ENCODE measurements around the gene SH3BP2.

SH3BP2 gene

GRCh38 chr4:2788532-2789103, 4.3 kb upstream of the SH3BP2 start:
- H3K4me3 ChIP-seq (ENCODE audit: low read depth, low read length), result no peak overlapping the region
- no peak overlapping the region for H3K23ac ChIP-seq (ENCODE audit: low read length)
- H2BK12ac ChIP-seq (ENCODE audit: low read length), result no peak overlapping the region
- H3K9ac ChIP-seq (ENCODE audit: low read length), result no peak overlapping the region
- no peak overlapping the region for H4K91ac ChIP-seq (ENCODE audit: low read depth, low read length)
- no peak overlapping the region for H2BK120ac ChIP-seq (ENCODE audit: insufficient read depth, low read length, poor library complexity)
- DNase-seq, result no peak
- no peak overlapping the region for H2BK5ac ChIP-seq (ENCODE audit: low read depth, low read length, poor library complexity)
- H2AFZ ChIP-seq (ENCODE audit: insufficient read depth, low read length, poor library complexity), result no peak overlapping the region
- peaks cover 5% of the 10 kb centered on the region for H3K9me3 ChIP-seq (ENCODE audit: insufficient read depth, low read depth, low read length)
- no peaks in the 10 kb centered on the region for H3K79me2 ChIP-seq (ENCODE audit: control insufficient read depth, insufficient read depth, low read length, poor library complexity)
- H4K12ac ChIP-seq (ENCODE audit: low read depth, low read length), result no peak overlapping the region
- no peak overlapping the region for H3K18ac ChIP-seq (ENCODE audit: low read length)
- H3K27me3 ChIP-seq (ENCODE audit: insufficient read depth, low read length), result no peaks in the 10 kb centered on the region
- no peak overlapping the region for H4K8ac ChIP-seq (ENCODE audit: low read depth, low read length)
- peaks cover 0 to 2% of the 10 kb centered on the region in 2 experiments for H3K4me1 ChIP-seq (ENCODE audit: control insufficient read depth in 1 of 2, insufficient read depth in 2 of 2, low read length in 2 of 2)
- H3K14ac ChIP-seq (ENCODE audit: low read length), result no peak overlapping the region
- H3K36me3 ChIP-seq (ENCODE audit: control insufficient read depth in 1 of 2, insufficient read depth in 2 of 2, low read length in 2 of 2), result no peaks in the 10 kb centered on the region
- WGBS (ENCODE audit: extremely low coverage, insufficient coverage, insufficient read length), result no CpG with 5 or more reads among the region's 4 CpGs
- no peak overlapping the region for H2AK5ac ChIP-seq (ENCODE audit: low read length)
- no peak overlapping the region for H3K27ac ChIP-seq (ENCODE audit: low read depth, low read length)
- H3K79me1 ChIP-seq (ENCODE audit: low read length), result no peaks in the 10 kb centered on the region
- no peak overlapping the region for H3K4ac ChIP-seq (ENCODE audit: low read depth, low read length)
- H3K4me2 ChIP-seq (ENCODE audit: low read length), result no peak overlapping the region

- H3K14ac ChIP-seq (ENCODE audit: low read length), result no peak overlapping the region
- no peak overlapping the region for H2BK120ac ChIP-seq (ENCODE audit: insufficient read depth, low read length, poor library complexity)
- H4K91ac ChIP-seq (ENCODE audit: low read depth, low read length), result no peak overlapping the region
- H2BK5ac ChIP-seq (ENCODE audit: low read depth, low read length, poor library complexity), result no peak overlapping the region
- no peak overlapping the region for H4K8ac ChIP-seq (ENCODE audit: low read depth, low read length)
- H3K23ac ChIP-seq (ENCODE audit: low read length), result no peak overlapping the region
- no peak overlapping the region for H2AFZ ChIP-seq (ENCODE audit: insufficient read depth, low read length, poor library complexity)
- H3K9ac ChIP-seq (ENCODE audit: low read length), result no peak overlapping the region
- no peak overlapping the region for H3K27ac ChIP-seq (ENCODE audit: low read depth, low read length)
- peaks cover 1% of the 10 kb centered on the region for H3K79me1 ChIP-seq (ENCODE audit: low read length)
- H3K27me3 ChIP-seq (ENCODE audit: insufficient read depth, low read length), result no peaks in the 10 kb centered on the region
- no peak overlapping the region for H3K4me3 ChIP-seq (ENCODE audit: low read depth, low read length)
- H3K18ac ChIP-seq (ENCODE audit: low read length), result no peak overlapping the region
- H2AK5ac ChIP-seq (ENCODE audit: low read length), result no peak overlapping the region
- peaks cover 3 to 8% of the 10 kb centered on the region in 2 experiments for H3K4me1 ChIP-seq (ENCODE audit: control insufficient read depth in 1 of 2, insufficient read depth in 2 of 2, low read length in 2 of 2)
- no peaks in the 10 kb centered on the region for H3K79me2 ChIP-seq (ENCODE audit: control insufficient read depth, insufficient read depth, low read length, poor library complexity)
- no peak overlapping the region for H2BK12ac ChIP-seq (ENCODE audit: low read length)
- no peak overlapping the region for H3K4me2 ChIP-seq (ENCODE audit: low read length)
- WGBS (ENCODE audit: extremely low coverage, insufficient coverage, insufficient read length), result no CpG with 5 or more reads among the region's 5 CpGs
- H3K4ac ChIP-seq (ENCODE audit: low read depth, low read length), result no peak overlapping the region
- no peak overlapping the region for H4K12ac ChIP-seq (ENCODE audit: low read depth, low read length)
- H3K9me3 ChIP-seq (ENCODE audit: insufficient read depth, low read depth, low read length), result peaks cover 5% of the 10 kb centered on the region
- no peaks in the 10 kb centered on the region for H3K36me3 ChIP-seq (ENCODE audit: control insufficient read depth in 1 of 2, insufficient read depth in 2 of 2, low read length in 2 of 2)
- DNase-seq, result no peak
Observed at GRCh38 chr4:2789351-2789750, 3.5 kb upstream of the SH3BP2 start.

- Histone ChIP-seq H4K12ac (ENCODE audit: low read depth, low read length) (no peak overlapping the region), H3K9me3 (ENCODE audit: insufficient read depth, low read depth, low read length) (peaks cover 5% of the 10 kb centered on the region)
Observed at GRCh38 chr4:2789793-2790582, 2.9 kb upstream of the SH3BP2 start.

GRCh38 chr4:2790583-2791517, 2.0 kb upstream of the SH3BP2 start:
- H3K4me3 ChIP-seq (ENCODE audit: low read depth, low read length), result no peak overlapping the region
- WGBS (ENCODE audit: extremely low coverage, insufficient coverage, insufficient read length), result no CpG with 5 or more reads among the region's 19 CpGs
- no peak overlapping the region for H3K18ac ChIP-seq (ENCODE audit: low read length)
- peaks cover 13 to 22% of the 10 kb centered on the region in 2 experiments for H3K4me1 ChIP-seq (ENCODE audit: control insufficient read depth in 1 of 2, insufficient read depth in 2 of 2, low read length in 2 of 2)
- no peak overlapping the region for H3K9ac ChIP-seq (ENCODE audit: low read length)
- no peak overlapping the region for H2BK120ac ChIP-seq (ENCODE audit: insufficient read depth, low read length, poor library complexity)
- H2AK5ac ChIP-seq (ENCODE audit: low read length), result no peak overlapping the region
- H3K14ac ChIP-seq (ENCODE audit: low read length), result no peak overlapping the region
- H3K79me1 ChIP-seq (ENCODE audit: low read length), result peaks cover 9% of the 10 kb centered on the region
- H2BK5ac ChIP-seq (ENCODE audit: low read depth, low read length, poor library complexity), result no peak overlapping the region
- H3K27me3 ChIP-seq (ENCODE audit: insufficient read depth, low read length), result no peaks in the 10 kb centered on the region
- no peak overlapping the region for H4K12ac ChIP-seq (ENCODE audit: low read depth, low read length)
- no peak overlapping the region for H4K91ac ChIP-seq (ENCODE audit: low read depth, low read length)
- peak in 1 of 2 donors; percentile 35 for DNase-seq
- no peak overlapping the region for H4K8ac ChIP-seq (ENCODE audit: low read depth, low read length)
- no peak overlapping the region for H3K23ac ChIP-seq (ENCODE audit: low read length)
- no peak overlapping the region for H2BK12ac ChIP-seq (ENCODE audit: low read length)
- no peak overlapping the region for H3K4ac ChIP-seq (ENCODE audit: low read depth, low read length)
- no peak overlapping the region for H3K27ac ChIP-seq (ENCODE audit: low read depth, low read length)
- H2AFZ ChIP-seq (ENCODE audit: insufficient read depth, low read length, poor library complexity), result no peak overlapping the region
- H3K79me2 ChIP-seq (ENCODE audit: control insufficient read depth, insufficient read depth, low read length, poor library complexity), result no peaks in the 10 kb centered on the region
- peaks cover 5% of the 10 kb centered on the region for H3K9me3 ChIP-seq (ENCODE audit: insufficient read depth, low read depth, low read length)
- H3K4me2 ChIP-seq (ENCODE audit: low read length), result no peak overlapping the region
- no peaks in the 10 kb centered on the region for H3K36me3 ChIP-seq (ENCODE audit: control insufficient read depth in 1 of 2, insufficient read depth in 2 of 2, low read length in 2 of 2)

More at GRCh38 chr4:2789793-2790582, 2.9 kb upstream of the SH3BP2 start:
- whole genome bisulfite sequencing (ENCODE audit: extremely low coverage, insufficient coverage, insufficient read length), result no CpG with 5 or more reads among the region's 24 CpGs
- Histone ChIP-seq H2BK120ac (ENCODE audit: insufficient read depth, low read length, poor library complexity) (no peak overlapping the region), H3K27ac (ENCODE audit: low read depth, low read length) (no peak overlapping the region), H3K4me2 (ENCODE audit: low read length) (no peak overlapping the region), H3K14ac (ENCODE audit: low read length) (no peak overlapping the region), H2AFZ (ENCODE audit: insufficient read depth, low read length, poor library complexity) (no peak overlapping the region), H3K23ac (ENCODE audit: low read length) (no peak overlapping the region), H4K8ac (ENCODE audit: low read depth, low read length) (no peak overlapping the region), H3K79me2 (ENCODE audit: control insufficient read depth, insufficient read depth, low read length, poor library complexity) (no peaks in the 10 kb centered on the region), H3K9ac (ENCODE audit: low read length) (no peak overlapping the region), H3K36me3 (ENCODE audit: control insufficient read depth in 1 of 2, insufficient read depth in 2 of 2, low read length in 2 of 2) (no peaks in the 10 kb centered on the region), H3K79me1 (ENCODE audit: low read length) (peaks cover 8% of the 10 kb centered on the region), H3K18ac (ENCODE audit: low read length) (no peak overlapping the region), H3K4me1 (ENCODE audit: control insufficient read depth in 1 of 2, insufficient read depth in 2 of 2, low read length in 2 of 2) (peaks cover 9 to 15% of the 10 kb centered on the region in 2 experiments), H3K27me3 (ENCODE audit: insufficient read depth, low read length) (no peaks in the 10 kb centered on the region), H2BK12ac (ENCODE audit: low read length) (no peak overlapping the region), H2BK5ac (ENCODE audit: low read depth, low read length, poor library complexity) (no peak overlapping the region), H3K4me3 (ENCODE audit: low read depth, low read length) (no peak overlapping the region), H2AK5ac (ENCODE audit: low read length) (no peak overlapping the region), H3K4ac (ENCODE audit: low read depth, low read length) (no peak overlapping the region), H4K91ac (ENCODE audit: low read depth, low read length) (no peak overlapping the region)
- no peak for DNase-seq
